ENCODE data around the gene NTM.

DNA sequence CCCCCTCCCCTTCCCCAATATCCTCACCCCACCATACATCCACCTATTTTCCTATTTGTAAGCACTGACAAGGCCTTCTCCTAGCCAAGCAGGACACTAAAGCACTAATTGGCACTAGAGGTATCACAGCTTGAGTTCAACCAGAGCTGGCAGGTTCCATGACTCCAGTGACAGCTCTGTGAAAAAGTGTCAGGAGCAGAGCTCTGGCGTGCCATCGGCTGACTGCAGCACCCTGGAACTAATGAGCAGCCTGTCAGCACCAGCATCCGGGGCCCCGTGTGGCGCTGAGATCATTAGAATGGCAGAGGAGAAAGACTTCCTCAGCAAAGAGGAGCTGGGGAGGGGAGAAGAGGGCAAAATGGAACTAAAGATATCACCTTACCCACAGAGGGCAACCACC is 847.4 kb downstream of the NTM start:
- TF ChIP-seq, protein P1, sequence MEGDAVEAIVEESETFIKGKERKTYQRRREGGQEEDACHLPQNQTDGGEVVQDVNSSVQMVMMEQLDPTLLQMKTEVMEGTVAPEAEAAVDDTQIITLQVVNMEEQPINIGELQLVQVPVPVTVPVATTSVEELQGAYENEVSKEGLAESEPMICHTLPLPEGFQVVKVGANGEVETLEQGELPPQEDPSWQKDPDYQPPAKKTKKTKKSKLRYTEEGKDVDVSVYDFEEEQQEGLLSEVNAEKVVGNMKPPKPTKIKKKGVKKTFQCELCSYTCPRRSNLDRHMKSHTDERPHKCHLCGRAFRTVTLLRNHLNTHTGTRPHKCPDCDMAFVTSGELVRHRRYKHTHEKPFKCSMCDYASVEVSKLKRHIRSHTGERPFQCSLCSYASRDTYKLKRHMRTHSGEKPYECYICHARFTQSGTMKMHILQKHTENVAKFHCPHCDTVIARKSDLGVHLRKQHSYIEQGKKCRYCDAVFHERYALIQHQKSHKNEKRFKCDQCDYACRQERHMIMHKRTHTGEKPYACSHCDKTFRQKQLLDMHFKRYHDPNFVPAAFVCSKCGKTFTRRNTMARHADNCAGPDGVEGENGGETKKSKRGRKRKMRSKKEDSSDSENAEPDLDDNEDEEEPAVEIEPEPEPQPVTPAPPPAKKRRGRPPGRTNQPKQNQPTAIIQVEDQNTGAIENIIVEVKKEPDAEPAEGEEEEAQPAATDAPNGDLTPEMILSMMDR (optimal IDR thresholded peaks at IDR 0.05 in 1 of 3, IDR thresholded peaks at IDR 0.05 in 1 of 3, conservative IDR thresholded peaks at IDR 0.05 in 1 of 3; ENCODE audit: extremely low read depth in 1 of 3, insufficient read depth in 2 of 3, low read length in 3 of 3), result no peak
- no peak for TF ChIP-seq EZH2 (IDR thresholded peaks at IDR 0.05; ENCODE audit: low read length)
